Keratinocyte (primary cell): ENCODE measurements around the gene YTHDF1. TPM values are rescaled to one million over a fixed set of nuclear protein-coding genes. Genes with fewer than 3 reads are reported as not detected.

Experiments used
- DNase-seq: peaks from one replicate; pipeline ENCODE4 v3.0.0-alpha.2; 2011; ENCODE audit warnings: low read depth, missing footprints, low spot score
- FAIRE-seq: peaks from 2 replicates; lab custom pipeline; 2011; peaks lifted over from hg19 to GRCh38; lab: Jason Lieb, UNC
- H2AFZ ChIP-seq: 2 replicates; pipeline ENCODE4 v1.6.0; 2012; ENCODE audit warnings: low read length, control low read depth, inconsistent platforms; ENCODE audit not compliant: control insufficient read depth
- H3K27ac ChIP-seq: 2 replicates; pipeline ENCODE4 v1.5.1; 2011; ENCODE audit warnings: low read length; ENCODE audit not compliant: control insufficient read depth, insufficient read depth
- H3K27me3 ChIP-seq: 3 replicates; pipeline ENCODE4 v1.6.0; 2011; ENCODE audit warnings: low read length; ENCODE audit not compliant: control insufficient read depth, insufficient read depth; ENCODE audit errors: extremely low read depth
- H3K36me3 ChIP-seq, 2 experiments: 2 replicates in 1 of 2; 3 replicates in 1 of 2; pipeline ENCODE4 v1.5.1; 2011; ENCODE audit warnings: low read length in 2 of 2, mild to moderate bottlenecking in 1 of 2; ENCODE audit not compliant: control insufficient read depth in 2 of 2, insufficient read depth in 2 of 2; ENCODE audit errors: extremely low read depth in 1 of 2
- H3K4me1 ChIP-seq: 3 replicates; pipeline ENCODE4 v1.5.1; 2011; ENCODE audit warnings: low read length; ENCODE audit not compliant: control insufficient read depth, insufficient read depth; ENCODE audit errors: extremely low read depth
- H3K4me2 ChIP-seq: 3 replicates; pipeline ENCODE4 v1.6.0; 2011; ENCODE audit warnings: low read depth, low read length; ENCODE audit not compliant: control insufficient read depth, insufficient read depth; ENCODE audit errors: extremely low read depth
- H3K4me3 ChIP-seq, 3 experiments: fragments of 200-600 bp in 1 of 3; sonication (generic) in 1 of 3; 2 replicates in 2 of 3; 3 replicates in 1 of 3; pipeline ENCODE4 v1.5.1; 2011 to 2016; ENCODE audit warnings: low read length in 3 of 3, mild to moderate bottlenecking in 3 of 3, control low read depth in 2 of 3, inconsistent platforms in 1 of 3, low read depth in 1 of 3, mixed read lengths in 1 of 3, mixed run types in 1 of 3, moderate library complexity in 1 of 3; ENCODE audit not compliant: control insufficient read depth in 2 of 3, insufficient read depth in 2 of 3; ENCODE audit errors: extremely low read depth in 1 of 3
- H3K79me2 ChIP-seq: 2 replicates; pipeline ENCODE4 v1.6.0; 2012; ENCODE audit warnings: low read length; ENCODE audit not compliant: control insufficient read depth, insufficient read depth
- H3K9ac ChIP-seq: 3 replicates; pipeline ENCODE4 v1.6.0; 2011; ENCODE audit warnings: low read length; ENCODE audit not compliant: control insufficient read depth, insufficient read depth; ENCODE audit errors: extremely low read depth
- H3K9me1 ChIP-seq: 3 replicates; pipeline ENCODE4 v1.6.0; 2011; ENCODE audit warnings: low read length; ENCODE audit not compliant: control insufficient read depth, insufficient read depth; ENCODE audit errors: extremely low read depth
- H3K9me3 ChIP-seq: 2 replicates; pipeline ENCODE4 v1.5.1; 2012; ENCODE audit warnings: low read depth, low read length; ENCODE audit not compliant: control insufficient read depth
- H4K20me1 ChIP-seq: 3 replicates; pipeline ENCODE4 v1.6.0; 2011; ENCODE audit warnings: low read length; ENCODE audit not compliant: control insufficient read depth, insufficient read depth; ENCODE audit errors: extremely low read depth
- EZH2 ChIP-seq: IDR thresholded peaks from one replicate; pipeline ENCODE4 v1.6.1; 2012; ENCODE audit warnings: inconsistent platforms, mild to moderate bottlenecking, low read length, moderate library complexity
- dilution Hi-C: fragments of 300-500 bp; cut with MboI; formaldehyde crosslinking; loops from one replicate; pipeline ENCODE4 v1.7.0; 2020; ENCODE audit warnings: low sequenced_read_pairs; ENCODE audit not compliant: extremely low pct_ligation_motif_present
- polyA plus RNA-seq, 5 experiments: library from polyadenylated mRNA; depleted of rRNA in 3 of 5; stranded (reverse) in 3 of 5; stranded (forward) in 1 of 5; unstranded in 1 of 5; fragments of >200 nt; gene quantifications; 1 replicate in 1 of 5; 2 replicates in 3 of 5; 3 replicates in 1 of 5; pipeline versions ENCODE4 v1.2.1 to v1.2.3, GENCODE V29; 2011 to 2012; ENCODE audit warnings: missing spikeins in 2 of 5, low read depth in 1 of 5, low replicate concordance in 1 of 5
- TF ChIP-seq, protein P1 (sequence below), 3 experiments: IDR thresholded peaks in 1 of 3; conservative IDR thresholded peaks in 1 of 3; optimal IDR thresholded peaks in 1 of 3; 2 replicates in 2 of 3; 3 replicates in 1 of 3; pipeline versions ENCODE3 to v1.5.1; 2011; ENCODE audit warnings: low read length in 3 of 3, mild to moderate bottlenecking in 3 of 3, moderate library complexity in 2 of 3, control low read depth in 1 of 3, inconsistent platforms in 1 of 3; ENCODE audit not compliant: insufficient read depth in 2 of 3; ENCODE audit errors: extremely low read depth in 1 of 3

Gene YTHDF1
- polyA plus RNA-seq, 1 donor (not counting 4 experiments of a cell fraction or from before 2014, with no cell fraction given) = 26.4 TPM

DNA sequence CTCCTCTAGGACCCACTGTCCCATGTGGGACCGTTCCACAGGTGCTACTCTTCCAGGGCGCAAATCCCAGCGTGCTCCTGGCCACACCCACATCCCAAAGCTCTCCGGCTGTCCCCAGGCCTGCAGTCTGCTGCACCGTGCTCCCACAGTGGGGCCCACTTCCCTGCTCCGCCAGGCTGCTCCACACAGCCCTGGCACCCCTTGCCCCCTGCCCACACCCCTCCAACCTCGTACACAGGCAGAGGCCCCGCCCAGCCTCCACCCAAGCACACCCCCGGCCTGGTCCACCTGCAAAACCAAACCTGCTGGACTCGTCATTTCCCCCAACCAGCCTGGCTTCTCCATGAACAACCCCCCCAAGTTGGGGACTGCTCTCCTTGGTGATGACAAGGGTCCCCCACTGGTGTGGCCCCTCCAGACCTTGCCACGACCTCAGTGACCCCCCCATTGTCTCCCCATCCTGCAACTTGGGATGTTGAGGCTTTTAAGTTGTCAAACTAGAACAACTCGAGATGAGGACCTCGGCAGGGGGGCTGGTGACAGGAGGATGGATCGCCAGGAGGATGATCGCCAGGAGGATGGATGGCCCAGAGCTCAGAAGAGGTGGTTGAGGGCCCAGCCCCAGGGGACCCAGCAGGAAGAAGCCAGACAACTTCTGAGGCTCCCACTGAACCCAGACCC, 27.1 kb downstream of the YTHDF1 start:
- Histone ChIP-seq H3K79me2 (no peaks in the 10 kb centered on the region), H3K36me3 (no peaks in the 10 kb centered on the region), H3K27me3 (no peaks in the 10 kb centered on the region), H4K20me1 (peaks cover 1% of the 10 kb centered on the region), H3K9ac (no peak overlapping the region), H2AFZ (no peak overlapping the region), H3K4me2 (no peak overlapping the region), H3K27ac (no peak overlapping the region), H3K9me3 (peaks cover 3% of the 10 kb centered on the region), H3K4me1 (peaks cover 3% of the 10 kb centered on the region), H3K9me1 (no peaks in the 10 kb centered on the region), H3K4me3 (no peak overlapping the region)
- FAIRE-seq (no peak), DNase-seq (no peak)
- TF ChIP-seq EZH2 = no peak
- dilution Hi-C loops = no loop called here

DNA sequence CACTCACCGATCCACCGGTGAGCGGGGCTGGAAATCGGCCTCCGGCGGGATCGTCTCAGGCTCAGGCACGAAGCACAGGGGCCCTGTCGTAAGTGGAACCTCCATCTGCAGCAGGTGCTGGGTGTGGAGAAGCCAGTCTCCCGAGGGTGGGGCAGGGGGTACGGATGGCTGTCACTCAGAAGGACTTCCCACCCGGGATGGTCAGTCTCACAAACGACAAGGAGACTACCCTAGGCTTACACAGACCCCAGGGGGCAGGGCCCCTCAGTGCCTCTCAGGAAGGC, 27.8 kb downstream of the YTHDF1 start:
- dilution Hi-C loops = no loop called here
- no peak for FAIRE-seq
- Histone ChIP-seq H4K20me1 (peaks cover 7% of the 10 kb centered on the region), H3K4me3 (no peak overlapping the region), H3K27ac (no peak overlapping the region), H3K9me3 (peaks cover 3% of the 10 kb centered on the region), H3K36me3 (no peaks in the 10 kb centered on the region), H3K4me2 (no peak overlapping the region), H3K9ac (no peak overlapping the region), H3K4me1 (peaks cover 3% of the 10 kb centered on the region), H3K27me3 (peaks cover under 1% of the 10 kb centered on the region), H3K9me1 (no peaks in the 10 kb centered on the region), H3K79me2 (no peaks in the 10 kb centered on the region), H2AFZ (no peak overlapping the region)
- no peak for DNase-seq
- TF ChIP-seq, protein P1, sequence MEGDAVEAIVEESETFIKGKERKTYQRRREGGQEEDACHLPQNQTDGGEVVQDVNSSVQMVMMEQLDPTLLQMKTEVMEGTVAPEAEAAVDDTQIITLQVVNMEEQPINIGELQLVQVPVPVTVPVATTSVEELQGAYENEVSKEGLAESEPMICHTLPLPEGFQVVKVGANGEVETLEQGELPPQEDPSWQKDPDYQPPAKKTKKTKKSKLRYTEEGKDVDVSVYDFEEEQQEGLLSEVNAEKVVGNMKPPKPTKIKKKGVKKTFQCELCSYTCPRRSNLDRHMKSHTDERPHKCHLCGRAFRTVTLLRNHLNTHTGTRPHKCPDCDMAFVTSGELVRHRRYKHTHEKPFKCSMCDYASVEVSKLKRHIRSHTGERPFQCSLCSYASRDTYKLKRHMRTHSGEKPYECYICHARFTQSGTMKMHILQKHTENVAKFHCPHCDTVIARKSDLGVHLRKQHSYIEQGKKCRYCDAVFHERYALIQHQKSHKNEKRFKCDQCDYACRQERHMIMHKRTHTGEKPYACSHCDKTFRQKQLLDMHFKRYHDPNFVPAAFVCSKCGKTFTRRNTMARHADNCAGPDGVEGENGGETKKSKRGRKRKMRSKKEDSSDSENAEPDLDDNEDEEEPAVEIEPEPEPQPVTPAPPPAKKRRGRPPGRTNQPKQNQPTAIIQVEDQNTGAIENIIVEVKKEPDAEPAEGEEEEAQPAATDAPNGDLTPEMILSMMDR (optimal IDR thresholded peaks at IDR 0.05 in 1 of 3, IDR thresholded peaks at IDR 0.05 in 1 of 3, conservative IDR thresholded peaks at IDR 0.05 in 1 of 3; ENCODE audit: extremely low read depth in 1 of 3, insufficient read depth in 2 of 3, low read length in 3 of 3) = no peak
- no peak for TF ChIP-seq EZH2
